ENCODE data around the gene SRMS. TPM values are rescaled to one million over a fixed set of nuclear protein-coding genes. Genes with fewer than 3 reads are reported as not detected.

The SRMS gene
- total and polyA plus RNA-seq, 2 donors (not counting 1 experiment from before 2014, with no cell fraction given), result 0.17 to 0.54 TPM

GRCh38 chr20:63554361-63555278 is 7.1 kb upstream of the SRMS start:
- Histone ChIP-seq H3K9ac (ENCODE audit: low read length) (peak overlapping the region; percentile 77), H3K36me3 (replicated peaks in 1 of 2; ENCODE audit: control extremely low read depth in 1 of 2, control insufficient read depth in 1 of 2, extremely low read depth in 1 of 2, insufficient read depth in 2 of 2, low read length in 1 of 2) (peaks cover 0 to 3% of the 10 kb centered on the region in 2 experiments), H3K79me2 (ENCODE audit: control insufficient read depth, insufficient read depth, low read length) (no peaks in the 10 kb centered on the region), H3K4me2 (replicated peaks; ENCODE audit: low read depth, low read length, poor library complexity, severe bottlenecking) (peak overlapping the region; percentile 92), H3K27me3 (replicated peaks in 1 of 4; ENCODE audit: control extremely low read depth in 1 of 4, control insufficient read depth in 3 of 4, insufficient read depth in 4 of 4, low read length in 3 of 4) (peaks cover 0 to 1% (median 0%) of the 10 kb centered on the region in 4 experiments), H4K20me1 (ENCODE audit: control insufficient read depth, insufficient read depth, low read length, poor library complexity, severe bottlenecking) (peaks cover 7% of the 10 kb centered on the region), H2AFZ (ENCODE audit: insufficient read depth, low read depth, low read length, poor library complexity, severe bottlenecking) (peak overlapping the region; percentile 31), H3K4me3 (ENCODE audit: control extremely low read depth in 1 of 5, extremely low read depth in 1 of 5, insufficient read depth in 1 of 5, low read depth in 2 of 5, low read length in 4 of 5) (peak overlapping the region in 4 of 5 experiments; percentile 63 to 89 (median 76)), H3K4me1 (ENCODE audit: control insufficient read depth in 2 of 2, insufficient read depth in 2 of 2, low read length in 2 of 2) (peaks cover 29 to 45% of the 10 kb centered on the region in 2 donors), H3K9me3 (ENCODE audit: control extremely low read depth in 1 of 3, control insufficient read depth in 2 of 3, insufficient read depth in 1 of 3, low read length in 2 of 3) (peaks cover 0 to 11% (median 0%) of the 10 kb centered on the region in 3 donors), H3K27ac (ENCODE audit: low read length in 2 of 2) (peak overlapping the region; percentile 79 to 88)
- intact Hi-C loops (cut with micrococcal nuclease), result loop anchor here (1.0 kb wide), 2 partner anchors 13 to 20 kb away; partner anchors contain the start of gene HELZ2
- Mint-ChIP-seq H3K4me1 (peaks cover 40% of the 10 kb centered on the region), H3K9me3 (ENCODE audit: insufficient read depth) (no peaks in the 10 kb centered on the region), H3K4me3 (peak overlapping the region; percentile 86), H3K27me3 (no peaks in the 10 kb centered on the region), H3K27ac (peak overlapping the region; percentile 92)
- TF ChIP-seq, protein P1, sequence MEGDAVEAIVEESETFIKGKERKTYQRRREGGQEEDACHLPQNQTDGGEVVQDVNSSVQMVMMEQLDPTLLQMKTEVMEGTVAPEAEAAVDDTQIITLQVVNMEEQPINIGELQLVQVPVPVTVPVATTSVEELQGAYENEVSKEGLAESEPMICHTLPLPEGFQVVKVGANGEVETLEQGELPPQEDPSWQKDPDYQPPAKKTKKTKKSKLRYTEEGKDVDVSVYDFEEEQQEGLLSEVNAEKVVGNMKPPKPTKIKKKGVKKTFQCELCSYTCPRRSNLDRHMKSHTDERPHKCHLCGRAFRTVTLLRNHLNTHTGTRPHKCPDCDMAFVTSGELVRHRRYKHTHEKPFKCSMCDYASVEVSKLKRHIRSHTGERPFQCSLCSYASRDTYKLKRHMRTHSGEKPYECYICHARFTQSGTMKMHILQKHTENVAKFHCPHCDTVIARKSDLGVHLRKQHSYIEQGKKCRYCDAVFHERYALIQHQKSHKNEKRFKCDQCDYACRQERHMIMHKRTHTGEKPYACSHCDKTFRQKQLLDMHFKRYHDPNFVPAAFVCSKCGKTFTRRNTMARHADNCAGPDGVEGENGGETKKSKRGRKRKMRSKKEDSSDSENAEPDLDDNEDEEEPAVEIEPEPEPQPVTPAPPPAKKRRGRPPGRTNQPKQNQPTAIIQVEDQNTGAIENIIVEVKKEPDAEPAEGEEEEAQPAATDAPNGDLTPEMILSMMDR (IDR thresholded peaks at IDR 0.05), result no peak
- TF ChIP-seq EZH2 (IDR thresholded peaks at IDR 0.05; ENCODE audit: borderline replicate concordance, insufficient read depth, low read depth, low read length, poor library complexity, severe bottlenecking), result no peak
- ChIA-PET POLR2A (interaction anchor here (0.6 to 2.6 kb wide), 8 partner anchors 10 to 87 kb away, joined by 3 to 16 read pairs (median 4); no protein-coding TSS in a partner anchor), CTCF (interaction anchor here (1.0 to 2.5 kb wide), 4 partner anchors 13 to 87 kb away, joined by 3 to 16 read pairs (median 6); partner anchors contain the start of gene PTK6)
- WGBS (ENCODE audit: insufficient coverage), result 47% methylated on average over 35 of the region's 38 CpGs
- peak; percentile 6 for ATAC-seq (ENCODE audit: low read depth)
- DNase-seq, result peak; percentile 80
